H4 (cell line): ENCODE data around the gene PTPRCAP. TPM values are rescaled to one million over a fixed set of nuclear protein-coding genes. Genes with fewer than 3 reads are reported as not detected.

Experiments used
- DNase-seq: peaks from one replicate; pipeline ENCODE4 v3.0.0-alpha.2; 2015; ENCODE audit warnings: low spot score
- total RNA-seq: library from RNA; depleted of rRNA; stranded (reverse); fragments of >200 nt; shearing (Covaris generic); gene quantifications from 2 replicates; pipeline ENCODE4 v1.2.3, GENCODE V29; 2014; rRNA removed

PTPRCAP gene
- total RNA-seq, 1 experiment from 2014 or later = 0.41 TPM

DNA sequence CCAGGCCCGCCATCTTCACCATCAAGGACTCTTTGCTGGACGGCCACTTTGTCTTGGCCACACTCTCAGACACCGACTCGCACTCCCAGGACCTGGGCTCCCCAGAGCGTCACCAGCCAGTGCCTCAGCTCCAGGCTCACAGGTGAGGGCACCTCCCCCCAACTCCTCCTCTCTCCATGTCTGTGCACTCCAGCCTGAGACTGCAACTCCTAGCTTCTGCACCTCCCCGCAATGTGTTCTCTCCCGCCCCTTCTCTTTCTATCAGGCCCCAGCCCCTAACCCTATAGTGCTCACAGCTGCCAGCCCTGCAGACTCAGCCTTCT, 41.3 kb downstream of the PTPRCAP start:
- DNase-seq = no peak

DNA sequence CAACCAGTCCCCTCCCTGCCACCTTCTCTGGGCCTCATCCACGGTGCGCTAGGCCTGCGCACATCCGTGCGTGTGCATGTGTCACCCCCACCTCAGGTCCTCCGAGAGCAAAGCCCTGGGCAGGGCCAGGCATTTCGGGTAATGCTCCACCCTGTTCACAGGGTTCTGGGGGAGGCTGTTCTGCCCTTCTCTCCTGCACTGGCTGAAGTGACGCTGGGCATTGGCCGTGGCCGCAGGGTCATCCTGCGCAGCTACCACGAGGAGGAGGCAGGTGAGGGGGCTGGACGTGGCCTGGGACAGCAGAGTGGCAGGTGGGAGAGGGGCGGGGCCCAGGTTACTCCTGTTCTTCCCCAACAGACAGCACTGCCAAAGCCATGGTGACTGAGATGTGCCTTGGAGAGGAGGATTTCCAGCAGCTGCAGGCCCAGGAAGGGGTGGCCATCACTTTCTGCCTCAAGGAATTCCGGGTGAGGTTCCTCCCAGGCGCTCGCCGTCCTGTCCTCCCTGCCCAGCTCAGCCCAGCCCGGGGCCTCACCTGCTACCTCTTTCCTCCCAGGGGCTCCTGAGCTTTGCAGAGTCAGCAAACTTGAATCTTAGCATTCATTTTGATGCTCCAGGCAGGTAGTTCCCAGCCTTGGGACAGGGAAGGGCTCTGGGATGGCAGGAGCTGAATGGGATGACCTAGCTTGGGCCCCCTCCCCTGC, 41.8 kb downstream of the PTPRCAP start:
- no peak for DNase-seq

DNA sequence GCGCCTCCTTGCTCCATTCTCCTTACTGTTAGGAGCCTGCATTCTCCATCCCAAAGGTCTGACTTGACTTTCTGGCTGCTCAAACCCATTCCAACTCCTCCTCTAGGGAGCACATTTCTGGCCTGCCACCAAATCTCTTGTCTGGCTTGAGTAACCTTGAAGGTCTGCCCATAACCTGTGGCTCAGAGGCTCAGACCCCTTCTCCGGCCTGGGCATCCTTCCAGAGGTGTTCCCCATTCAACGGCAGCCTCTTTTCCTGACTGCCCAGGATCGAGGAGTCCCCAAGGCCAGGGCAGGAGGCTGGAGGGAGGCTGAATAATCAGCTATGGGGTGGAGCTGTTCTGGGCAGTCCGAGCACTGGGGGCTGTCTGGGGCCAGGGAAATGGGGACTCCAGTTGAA, 43.5 kb downstream of the PTPRCAP start:
- no peak for DNase-seq

DNA sequence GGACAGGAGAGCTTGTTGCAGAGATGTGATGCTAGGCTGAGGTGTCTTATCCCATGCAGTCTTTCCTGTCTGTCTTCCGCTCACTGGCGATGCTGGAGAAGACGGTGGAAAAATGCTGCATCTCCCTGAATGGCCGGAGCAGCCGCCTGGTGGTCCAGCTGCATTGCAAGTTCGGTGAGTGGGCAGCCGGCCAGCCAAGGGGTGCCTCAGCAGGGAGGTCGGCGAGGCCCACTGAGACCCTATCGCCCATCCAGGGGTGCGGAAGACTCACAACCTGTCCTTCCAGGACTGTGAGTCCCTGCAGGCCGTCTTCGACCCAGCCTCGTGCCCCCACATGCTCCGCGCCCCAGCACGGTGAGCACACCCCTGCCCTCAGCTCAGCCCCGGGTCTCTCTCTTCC, 44.0 kb downstream of the PTPRCAP start:
- DNase-seq = no peak

DNA sequence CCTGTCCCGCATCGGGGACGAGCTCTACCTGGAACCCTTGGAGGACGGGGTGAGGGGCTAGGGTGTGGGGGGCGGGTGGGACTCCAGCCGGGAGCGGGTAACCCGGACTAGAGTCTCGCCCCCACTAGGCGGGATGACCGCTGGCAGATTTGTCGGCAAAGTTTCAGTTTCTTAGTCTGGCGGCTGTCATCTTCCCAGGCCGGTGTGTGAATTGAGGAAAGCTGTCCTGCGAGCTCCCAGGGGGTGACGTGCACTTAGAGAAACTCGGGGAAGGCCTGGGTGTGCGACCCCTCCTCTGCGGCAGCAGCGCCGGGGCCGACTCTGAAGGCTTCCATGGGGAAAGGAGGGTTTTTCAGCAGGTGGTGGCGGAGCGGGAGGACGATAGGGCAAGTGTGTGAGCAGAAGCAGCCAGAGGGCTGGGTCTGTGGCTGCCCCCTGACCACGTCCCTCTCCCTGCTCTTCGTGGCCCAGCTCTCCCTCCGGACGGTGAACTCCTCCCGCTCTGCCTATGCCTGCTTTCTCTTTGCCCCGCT, 45.2 kb downstream of the PTPRCAP start:
- DNase-seq = no peak

DNA sequence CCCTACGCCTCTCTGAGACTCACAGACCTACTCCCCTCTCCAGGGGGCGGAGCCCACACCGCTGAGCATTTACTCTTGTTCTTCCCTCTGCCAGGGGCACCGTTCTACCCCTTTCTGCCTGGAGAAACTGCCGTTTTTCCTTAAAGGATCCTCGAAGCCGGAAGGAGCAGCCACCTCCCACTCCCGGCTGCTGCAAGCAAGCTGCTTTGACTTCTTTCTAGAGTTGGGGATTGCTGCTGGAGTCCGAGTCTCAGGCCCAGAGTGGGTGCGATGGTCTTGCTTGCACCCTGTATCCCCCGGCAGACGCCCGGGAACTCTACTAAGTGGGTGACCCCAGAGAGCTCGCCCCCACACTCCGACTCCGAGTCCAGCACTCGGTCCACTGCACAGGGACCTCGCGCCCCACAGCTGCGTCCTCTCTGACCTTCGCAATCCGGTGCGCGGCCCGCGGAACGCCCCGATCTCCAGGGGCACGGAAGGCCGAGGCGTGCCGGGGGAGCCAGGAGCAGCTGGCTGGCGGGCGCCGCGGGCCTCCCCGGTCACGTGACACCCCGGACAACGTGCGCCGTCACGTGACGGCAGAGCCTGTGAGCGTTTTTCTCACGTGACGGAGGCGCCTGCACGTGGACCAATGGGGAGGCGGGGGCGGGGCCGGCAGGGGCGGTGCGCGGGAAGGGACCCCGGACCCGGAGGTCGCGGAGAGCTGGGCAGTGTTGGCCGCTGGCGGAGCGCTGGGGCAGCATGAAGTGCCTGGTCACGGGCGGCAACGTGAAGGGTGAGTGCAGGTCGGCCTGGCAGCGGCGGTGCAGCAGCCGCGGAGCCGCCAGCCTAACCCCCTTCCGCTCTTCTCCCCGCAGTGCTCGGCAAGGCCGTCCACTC, 45.9 kb downstream of the PTPRCAP start, which contains the start of gene RAD9A:
TSS of gene RAD9A (plus strand) at position 683 of the 879 bp plus-strand sequence. CDS start at position 742, 59 bp downstream.
- peak; percentile 91 for DNase-seq

DNA sequence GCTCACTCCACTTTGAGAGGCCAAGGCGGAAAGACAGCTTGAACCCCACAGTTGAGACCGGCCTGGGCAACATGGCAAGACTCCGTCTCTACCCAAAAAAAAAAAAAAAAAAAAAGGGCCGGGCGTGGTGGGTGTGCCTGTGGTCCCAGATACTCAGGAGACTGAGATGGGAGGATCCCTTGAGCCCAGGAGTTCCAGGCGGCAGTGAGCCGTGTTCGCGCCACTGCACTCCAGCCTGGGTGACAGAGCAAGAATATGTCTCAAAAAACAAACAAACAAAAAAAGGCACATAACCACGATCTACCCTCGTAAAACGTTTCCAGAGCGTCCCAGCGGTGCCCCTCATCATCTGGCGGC, 46.6 kb downstream of the PTPRCAP start:
- DNase-seq = no peak

DNA sequence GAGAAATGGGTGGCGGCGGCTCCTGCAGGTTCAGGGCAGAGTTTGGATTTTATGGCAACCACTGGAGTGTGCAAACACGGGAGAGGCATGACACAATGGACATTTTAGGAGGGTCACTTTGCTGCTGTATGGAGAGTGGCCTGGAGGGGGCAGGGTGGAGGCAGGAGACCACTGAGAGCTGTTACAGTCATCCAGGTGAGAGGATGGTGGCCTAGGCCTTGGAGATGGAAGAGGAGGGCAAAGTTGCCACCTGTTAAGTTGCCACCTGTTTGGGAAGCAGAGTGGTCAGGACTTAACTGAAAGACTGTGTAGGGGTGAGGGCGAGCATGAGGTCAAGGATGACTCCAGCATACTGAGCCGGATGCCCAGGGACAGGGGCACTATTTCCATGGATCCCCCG, 48.0 kb downstream of the PTPRCAP start:
- no peak for DNase-seq

DNA sequence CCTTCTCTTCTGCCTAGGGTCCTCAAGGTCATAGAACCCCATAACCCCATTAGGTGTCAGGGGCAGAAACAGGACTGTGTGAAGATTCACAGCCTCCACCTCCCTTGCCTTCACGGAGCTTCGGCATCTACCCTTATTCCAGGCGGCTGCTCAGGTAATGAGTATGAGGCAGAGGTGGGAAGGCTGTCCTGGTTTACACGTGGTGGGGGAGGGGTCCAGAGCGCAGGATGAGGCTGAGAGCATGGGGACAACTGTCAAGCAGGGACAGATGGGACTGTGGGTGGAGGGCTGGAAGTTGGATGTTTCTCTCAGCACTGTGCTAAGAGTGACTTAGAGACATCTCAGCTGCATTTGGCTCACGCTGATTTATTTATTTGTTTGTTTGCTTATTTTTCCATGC, 50.0 kb downstream of the PTPRCAP start:
- DNase-seq = no peak

DNA sequence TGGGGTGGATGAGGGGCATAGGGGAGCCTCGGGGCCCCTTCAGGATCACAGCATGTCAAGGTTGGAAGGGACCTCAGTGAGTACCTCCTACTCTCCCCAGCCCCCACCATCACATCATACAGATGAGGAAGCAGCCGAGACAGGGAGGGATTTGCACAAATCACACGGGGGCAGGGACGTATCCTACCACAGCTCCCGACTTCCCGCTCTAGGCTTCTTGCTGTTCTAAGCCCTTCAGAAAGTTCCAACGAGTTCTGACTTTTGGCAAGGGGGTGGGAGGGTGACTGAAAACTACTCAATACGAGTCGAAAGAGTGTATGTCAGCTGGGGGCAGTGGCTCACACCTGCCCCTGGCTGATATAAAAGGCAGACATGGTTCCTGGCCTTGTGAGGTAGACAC, 50.4 kb downstream of the PTPRCAP start:
- no peak for DNase-seq

Other genes with a start within 250 kb of the PTPRCAP start
- 15.2 and 16.3 TPM in 2 replicates for gene GRK2, start 171.2 kb downstream of the PTPRCAP start, total RNA-seq
- 5.6 and 6.1 TPM in 2 replicates for gene ANKRD13D, start 148.4 kb downstream of the PTPRCAP start, total RNA-seq
- 6.5 and 8.5 TPM in 2 replicates for gene SSH3, start 134.2 kb downstream of the PTPRCAP start, total RNA-seq
- gene POLD4, start 84.1 kb downstream of the PTPRCAP start, total RNA-seq = 71.6 and 77.4 TPM in 2 replicates
- gene CLCF1, start 64.1 kb downstream of the PTPRCAP start, total RNA-seq = 7.0 and 8.3 TPM in 2 replicates
- gene RAD9A, start 45.7 kb downstream of the PTPRCAP start, total RNA-seq = 7.3 and 8.3 TPM in 2 replicates
- 212 and 231 TPM in 2 replicates for gene PPP1CA, start 35.8 kb downstream of the PTPRCAP start, total RNA-seq
- gene TBC1D10C, start 33.6 kb downstream of the PTPRCAP start, total RNA-seq = not detected in 2 replicates
- gene CARNS1, start 22.0 kb downstream of the PTPRCAP start, total RNA-seq = not detected in 2 replicates
- 38.1 and 51.3 TPM in 2 replicates for gene RPS6KB2, start 9.2 kb downstream of the PTPRCAP start, total RNA-seq
- gene CORO1B, start 5.8 kb upstream of the PTPRCAP start, total RNA-seq = 96.0 and 111 TPM in 2 replicates
- gene GPR152, start 15.0 kb upstream of the PTPRCAP start, total RNA-seq = not detected in 2 replicates
- 0.39 TPM in 1 of 2 replicates, not detected in the other for gene CABP4, start 17.7 kb upstream of the PTPRCAP start, total RNA-seq
- gene TMEM134, start 31.6 kb upstream of the PTPRCAP start, total RNA-seq = 17.3 and 38.6 TPM in 2 replicates
- 69.9 and 83.0 TPM in 2 replicates for gene AIP, start 45.3 kb upstream of the PTPRCAP start, total RNA-seq
- gene PITPNM1, start 67.7 kb upstream of the PTPRCAP start, total RNA-seq = 13.7 and 16.6 TPM in 2 replicates
- 28.3 and 32.3 TPM in 2 replicates for gene CDK2AP2, start 70.5 kb upstream of the PTPRCAP start, total RNA-seq
- gene CABP2, start 85.8 kb upstream of the PTPRCAP start, total RNA-seq = not detected in 2 replicates
- 2,091 and 2,096 TPM in 2 replicates for gene GSTP1, start 146.1 kb upstream of the PTPRCAP start, total RNA-seq
- 128 and 143 TPM in 2 replicates for gene NDUFV1, start 169.3 kb upstream of the PTPRCAP start, total RNA-seq
- 12.4 and 15.7 TPM in 2 replicates for gene NUDT8, start 192.3 kb upstream of the PTPRCAP start, total RNA-seq
- not detected in 2 replicates for gene TBX10, start 202.1 kb upstream of the PTPRCAP start, total RNA-seq
- gene ACY3, start 213.0 kb upstream of the PTPRCAP start, total RNA-seq = 0.31 and 0.47 TPM in 2 replicates
- gene ALDH3B2, start 236.9 kb upstream of the PTPRCAP start, total RNA-seq = not detected in 2 replicates